NCI-H2107 treated with DMSO at 0.1 percent for 48 hours (cell line): Measurements from ENCODE around the gene SOWAHA.
"Not testable (repeated sequence)": the region's sequence is repeated elsewhere in the genome, so short reads cannot be mapped to it uniquely, and the experiment has no call there.

Experiments used
- DNase-seq: peaks from one replicate; lab custom pipeline; 2025; ENCODE audit not compliant: unreplicated experiment; lab: John Stamatoyannopoulos, UW

Gene SOWAHA

GRCh38 chr5:132777209-132778069 is 35.7 kb upstream of the SOWAHA start, which contains the start of gene SEPTIN8:
Gene SEPTIN8, minus strand, starts transcription at chr5:132777239. Its CDS starts 102 bp downstream, at chr5:132777137.
- DNase-seq = no peak

DNA sequence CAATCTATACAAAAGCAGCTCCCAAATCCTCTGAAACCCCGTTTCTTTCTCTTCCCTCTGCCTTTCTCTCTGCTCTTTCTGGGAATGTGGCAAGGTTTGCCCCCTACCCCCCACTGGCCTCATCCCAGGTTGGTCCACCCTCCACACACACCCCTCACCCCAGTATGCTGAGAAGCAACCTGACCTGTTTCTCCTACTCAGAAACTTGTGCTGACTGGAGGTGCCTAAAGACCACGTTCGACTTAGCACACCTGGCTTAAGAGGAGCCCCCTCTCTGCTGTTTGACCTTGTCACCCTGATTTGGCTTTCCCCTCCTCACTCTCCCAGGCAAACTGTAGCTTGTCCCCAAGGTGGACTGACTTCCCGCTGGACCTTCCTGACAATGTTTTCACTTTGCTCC is 35.0 kb upstream of the SOWAHA start:
- DNase-seq = no peak

DNA sequence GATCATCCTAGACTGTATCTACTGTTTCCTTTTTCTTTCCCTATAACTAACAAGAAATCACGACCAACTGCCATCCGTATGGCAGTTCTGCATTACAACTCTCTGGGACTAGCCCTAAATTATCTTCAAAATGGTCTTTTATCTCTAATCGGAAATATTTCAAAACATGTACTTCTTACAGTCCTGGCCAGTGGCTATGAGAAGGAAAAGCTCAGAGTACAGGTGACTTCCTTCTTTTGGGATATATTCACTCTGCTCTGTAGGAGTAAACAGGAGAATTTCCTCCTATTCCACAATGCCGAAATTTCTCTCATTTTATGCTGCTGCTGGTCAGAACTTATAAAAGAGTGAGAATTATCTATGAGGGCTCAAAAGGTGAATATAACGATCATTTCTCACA is 34.2 kb upstream of the SOWAHA start:
- no peak for DNase-seq

DNA sequence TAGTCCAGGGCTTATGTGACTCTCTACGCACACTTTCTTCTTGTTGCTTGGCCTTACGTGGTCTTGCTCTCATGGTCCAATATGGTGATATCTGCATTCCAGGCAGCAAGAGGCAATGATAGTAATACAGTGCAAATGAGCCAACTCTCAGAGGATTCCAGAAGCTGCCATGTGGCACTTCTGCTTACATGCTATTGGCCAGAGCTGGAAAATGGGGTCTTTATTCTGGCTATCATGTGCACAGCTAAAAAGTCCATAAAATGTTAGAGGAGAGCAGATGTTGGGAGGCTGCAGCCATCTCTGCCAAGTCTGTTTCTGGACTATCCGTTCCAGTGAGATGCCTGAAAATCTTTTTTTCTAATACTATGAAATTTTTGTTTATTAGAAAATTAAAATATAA is 33.1 kb upstream of the SOWAHA start:
- no peak for DNase-seq

DNA sequence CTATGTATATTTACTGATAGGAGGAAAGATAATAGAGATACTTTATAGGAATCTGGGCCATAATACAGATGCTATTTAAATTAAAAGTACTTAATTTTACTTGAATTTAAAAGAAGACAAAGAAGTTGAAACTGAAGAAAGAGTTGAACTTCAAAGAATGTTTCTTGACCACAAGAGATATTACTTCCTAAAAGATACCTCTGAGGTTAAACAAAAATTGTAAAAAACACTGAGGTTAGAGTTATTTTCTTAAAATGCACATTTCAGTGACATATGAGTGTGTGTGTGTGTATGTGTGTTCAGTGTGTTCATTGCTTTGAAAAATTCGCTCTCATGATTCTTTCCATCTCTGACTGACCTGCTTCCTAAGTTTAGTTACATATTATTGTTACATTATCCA is 32.5 kb upstream of the SOWAHA start:
- no peak for DNase-seq

GRCh38 chr5:132781029-132781428 is 32.1 kb upstream of the SOWAHA start:
- DNase-seq = no peak

DNA sequence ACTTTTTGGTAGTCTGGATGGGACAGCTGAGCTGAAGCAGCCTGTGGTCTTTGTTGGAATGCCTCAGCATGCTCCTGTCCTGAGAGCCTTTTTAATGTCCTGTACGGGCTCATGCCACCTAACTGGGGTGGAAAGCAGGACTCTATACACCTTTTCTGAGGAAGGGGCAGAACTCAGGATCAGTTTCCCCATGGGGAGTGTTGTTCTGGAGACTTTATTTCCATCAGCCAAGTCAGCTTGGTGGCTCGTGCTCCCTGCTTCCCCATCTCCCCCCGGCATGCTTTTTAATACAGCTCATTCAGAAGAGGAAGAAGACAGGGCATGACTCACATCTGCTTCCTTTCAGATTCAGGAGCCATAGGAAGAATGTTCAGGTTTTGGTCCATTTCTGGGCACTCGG is 31.0 kb upstream of the SOWAHA start:
- DNase-seq = no peak

GRCh38 chr5:132785365-132785764 is 27.7 kb upstream of the SOWAHA start:
- DNase-seq = no peak

DNA sequence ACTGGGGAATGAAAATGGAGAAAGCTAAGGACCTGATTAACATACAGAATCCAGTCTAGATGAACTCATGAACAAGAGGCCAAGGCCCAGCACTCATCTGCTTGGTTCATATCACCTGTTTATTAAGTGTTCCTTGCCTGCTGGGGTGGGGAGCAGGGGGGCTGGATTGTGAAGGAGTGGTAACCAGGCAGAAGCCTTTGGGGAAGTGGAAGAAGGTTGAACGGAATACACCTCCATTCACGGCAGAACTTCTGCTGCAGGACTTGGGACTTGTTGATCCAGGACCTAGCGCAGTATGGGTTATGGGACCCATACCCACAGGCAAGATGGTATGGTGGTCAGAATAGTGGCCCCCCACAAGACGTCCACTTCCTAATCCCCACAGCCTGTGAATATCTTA is 27.2 kb upstream of the SOWAHA start:
- DNase-seq = no peak

DNA sequence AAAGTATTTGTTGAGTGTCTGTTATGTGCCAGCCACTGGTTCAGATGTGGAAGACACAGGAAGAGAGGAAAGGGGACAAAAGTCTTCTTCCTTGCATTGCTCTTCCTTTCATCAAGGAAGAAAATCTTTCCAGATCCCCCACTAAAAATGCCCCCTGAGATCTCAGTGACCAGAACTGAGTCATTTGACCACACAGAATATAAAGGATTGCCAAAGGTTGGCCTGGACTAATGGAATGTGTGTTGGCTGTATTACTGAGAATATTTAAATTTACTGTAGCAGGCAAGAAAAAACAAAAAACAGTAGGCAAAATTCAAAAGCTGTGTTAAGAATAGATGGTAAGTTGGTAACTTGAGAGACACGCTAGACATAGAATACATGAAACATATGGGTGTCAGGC is 26.0 kb upstream of the SOWAHA start:
- DNase-seq = no peak

DNA sequence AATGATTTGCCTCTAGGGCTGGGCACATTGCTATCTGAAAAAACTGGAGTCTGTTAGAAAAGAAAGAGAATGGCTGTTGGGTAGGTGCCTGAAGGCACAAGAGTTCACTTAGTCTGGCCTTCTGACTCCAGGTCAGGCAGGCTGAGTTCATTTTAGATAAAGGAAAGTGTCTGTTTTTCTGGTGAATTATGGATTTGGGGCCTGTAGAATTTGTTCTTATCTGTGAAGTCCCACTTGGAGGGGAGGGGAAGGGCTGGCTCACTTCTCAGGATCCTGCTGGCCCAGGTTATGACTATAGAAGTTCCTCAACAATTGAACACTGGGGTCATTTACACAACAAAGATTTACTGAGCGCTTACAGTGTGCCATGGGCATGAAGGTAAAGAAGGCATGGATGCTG is 24.6 kb upstream of the SOWAHA start:
- DNase-seq = no peak

GRCh38 chr5:132788990-132789886 is 23.9 kb upstream of the SOWAHA start:
- no peak for DNase-seq

DNA sequence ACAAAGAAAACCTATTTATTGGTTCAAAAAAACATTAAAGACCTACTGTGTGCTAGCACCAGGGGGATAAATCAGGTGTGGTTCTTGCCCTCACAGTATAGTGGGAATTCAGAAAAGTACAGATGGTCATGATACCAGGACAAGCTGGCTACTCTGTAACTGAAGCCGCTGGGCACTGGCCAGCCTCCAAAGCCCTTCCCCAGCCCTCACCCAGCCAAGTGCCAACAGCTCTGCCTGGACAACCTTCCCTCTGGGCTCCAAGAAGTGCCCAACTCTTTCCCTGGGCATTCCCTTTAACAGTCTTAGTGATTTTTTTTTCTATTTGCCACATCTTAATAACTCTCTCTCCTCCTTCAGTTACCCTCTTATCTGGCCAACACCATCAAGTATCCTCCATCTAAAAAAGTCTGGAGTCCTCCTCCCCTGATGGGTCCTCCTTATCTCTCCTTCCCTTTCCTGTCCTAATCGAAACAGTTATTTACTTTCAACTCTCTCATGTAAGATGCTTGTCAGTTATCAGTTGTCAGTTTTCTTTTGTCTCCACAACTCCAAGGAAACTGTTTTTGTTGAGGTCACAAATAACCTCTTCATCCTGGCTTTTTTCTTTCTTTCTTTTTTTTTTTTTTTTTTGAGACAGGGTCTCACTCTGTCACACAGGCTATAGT is 22.8 kb upstream of the SOWAHA start:
- DNase-seq = no peak

GRCh38 chr5:132791026-132791425 is 22.1 kb upstream of the SOWAHA start:
- no peak for DNase-seq

DNA sequence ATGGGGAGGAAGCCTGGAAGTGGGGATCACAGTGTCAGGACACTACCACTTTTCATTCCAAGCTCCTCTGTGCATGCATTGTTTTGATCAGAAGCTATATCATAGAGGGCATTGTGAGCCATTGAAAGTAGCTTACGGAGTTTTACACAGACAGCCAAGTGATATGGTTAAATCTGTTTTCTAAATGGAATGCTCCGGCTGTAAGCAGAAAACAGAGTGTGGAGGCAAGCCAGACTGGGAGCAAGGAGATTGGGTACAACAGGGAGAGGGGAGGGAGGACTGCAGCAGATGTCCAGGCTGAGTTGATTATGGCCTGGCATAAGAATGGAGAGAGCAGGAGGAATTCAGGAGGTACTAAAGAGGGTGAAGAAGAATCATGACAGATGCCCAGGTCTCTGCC is 15.5 kb upstream of the SOWAHA start:
- no peak for DNase-seq

GRCh38 chr5:132799392-132799791 is 13.7 kb upstream of the SOWAHA start:
- no peak for DNase-seq

GRCh38 chr5:132800545-132800944 is 12.6 kb upstream of the SOWAHA start:
- DNase-seq = no peak

DNA sequence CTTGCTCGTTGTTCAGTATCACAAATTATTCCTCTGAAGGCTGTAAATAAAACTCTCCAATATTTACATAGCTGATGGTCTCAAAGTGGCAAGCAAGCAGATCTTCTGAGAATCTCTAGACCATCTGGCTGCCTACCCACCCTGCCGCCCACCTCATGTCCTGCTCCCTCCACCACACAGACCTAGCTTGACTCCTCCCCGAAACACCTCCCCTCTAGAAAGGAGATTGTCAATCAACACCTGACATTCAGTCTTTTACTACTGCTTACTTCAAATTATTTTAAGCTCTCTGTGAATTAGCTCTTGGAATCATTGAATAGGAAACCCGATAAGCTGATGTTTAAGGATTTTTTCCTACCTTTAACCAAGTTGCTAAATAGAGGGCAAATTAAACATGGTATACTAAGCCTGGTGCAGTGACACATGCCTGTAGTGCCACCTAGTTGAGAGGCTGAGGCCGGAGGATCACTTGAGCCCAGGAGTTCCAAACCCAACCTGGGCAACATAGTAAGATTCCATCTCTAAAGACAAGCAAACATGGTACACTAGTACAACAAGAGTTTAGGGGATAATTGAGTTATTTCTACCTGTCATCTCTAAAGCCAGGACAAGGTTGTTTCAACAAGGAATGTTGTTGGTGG is 10.9 kb upstream of the SOWAHA start:
- DNase-seq = no peak

DNA sequence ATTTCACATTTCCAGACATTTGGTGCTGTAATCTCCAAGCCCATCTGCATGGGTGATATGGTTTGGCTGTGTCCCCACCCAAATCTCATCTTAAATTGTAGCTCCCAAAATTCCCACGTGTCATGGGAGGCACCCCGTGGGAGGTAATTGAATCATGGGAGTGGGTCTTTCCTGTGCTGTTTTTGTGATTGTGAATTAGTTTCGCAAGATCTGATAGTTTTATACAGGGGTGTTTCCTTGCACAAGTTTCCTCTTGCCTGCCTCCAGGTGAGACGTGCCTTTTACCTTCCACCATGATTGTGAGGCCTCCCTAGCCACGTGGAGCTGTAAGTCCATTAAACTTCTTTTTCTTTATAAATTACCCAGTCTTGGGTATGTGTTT is 10.4 kb upstream of the SOWAHA start:
- DNase-seq = not testable (repeated sequence)

DNA sequence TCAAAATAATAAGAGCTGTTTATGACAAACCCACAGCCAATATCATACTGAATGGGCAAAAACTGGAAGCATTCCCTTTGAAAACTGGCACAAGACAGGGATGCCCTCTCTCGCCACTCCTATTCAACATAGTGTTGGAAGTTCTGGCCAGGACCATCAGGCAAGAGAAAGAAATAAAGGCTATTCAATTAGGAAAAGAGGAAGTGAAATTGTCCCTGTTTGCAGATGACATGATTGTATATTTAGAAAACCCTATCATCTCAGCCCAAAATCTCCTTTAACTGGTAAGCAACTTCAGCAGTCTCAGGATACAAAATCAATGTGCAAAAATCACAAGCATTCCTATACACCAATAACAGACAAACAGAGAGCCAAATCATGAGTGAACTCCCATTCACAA is 8.9 kb upstream of the SOWAHA start:
- not testable (repeated sequence) for DNase-seq

- not testable (repeated sequence) for DNase-seq
Measured at GRCh38 chr5:132805872-132806271, 7.2 kb upstream of the SOWAHA start.
